Limb (tissue), 2 donors: ENCODE data around the gene MXD4.
"Not testable (repeated sequence)": the region's sequence is repeated elsewhere in the genome, so short reads cannot be mapped to it uniquely, and the experiment has no call there.

Source experiments
- DNase-seq, 2 donors: peaks; one replicate each; pipeline ENCODE4 v3.0.0-alpha.2; 2016; ENCODE audit errors: extremely low spot score in 2 of 2

Gene MXD4

GRCh38 chr4:2275546-2276251, 13.8 kb upstream of the MXD4 start:
- no peak for DNase-seq

GRCh38 chr4:2275044-2275397, 13.1 kb upstream of the MXD4 start:
- not testable (repeated sequence) for DNase-seq

- no peak for DNase-seq
These were observed 12.6 kb upstream of the MXD4 start for GRCh38 chr4:2274320-2275043.

GRCh38 chr4:2273657-2274319, 11.9 kb upstream of the MXD4 start:
- DNase-seq = no peak

GRCh38 chr4:2273221-2273620, 11.3 kb upstream of the MXD4 start:
- DNase-seq = no peak

- no peak for DNase-seq
These were observed 10.9 kb upstream of the MXD4 start for GRCh38 chr4:2272828-2273120.

- no peak for DNase-seq
These were observed 10.3 kb upstream of the MXD4 start for GRCh38 chr4:2272026-2272827.

- DNase-seq = no peak
These were observed 9.5 kb upstream of the MXD4 start for GRCh38 chr4:2271279-2272025.

GRCh38 chr4:2270341-2271165, 8.6 kb upstream of the MXD4 start:
- DNase-seq = no peak

- no peak for DNase-seq
These were observed 7.8 kb upstream of the MXD4 start for GRCh38 chr4:2269618-2270163.

- DNase-seq = no peak
These were observed 7.3 kb upstream of the MXD4 start for GRCh38 chr4:2269206-2269531.

GRCh38 chr4:2268357-2269205, 6.7 kb upstream of the MXD4 start:
- no peak for DNase-seq

GRCh38 chr4:2267841-2268240, 5.9 kb upstream of the MXD4 start:
- DNase-seq = no peak

- no peak for DNase-seq
These were observed 5.5 kb upstream of the MXD4 start for GRCh38 chr4:2267320-2267811.

GRCh38 chr4:2266821-2267220, 4.9 kb upstream of the MXD4 start:
- DNase-seq = no peak

- DNase-seq = no peak
These were observed 4.3 kb upstream of the MXD4 start for GRCh38 chr4:2266181-2266580.

GRCh38 chr4:2265113-2266110, 3.5 kb upstream of the MXD4 start:
- DNase-seq = no peak

GRCh38 chr4:2264481-2265041, 2.7 kb upstream of the MXD4 start:
- no peak for DNase-seq
